Liver (tissue), 9 donors: ENCODE data around the gene ATE1. TPM values are rescaled to one million over a fixed set of nuclear protein-coding genes. Genes with fewer than 3 reads are reported as not detected.

ENCODE experiments used
- DNase-seq: peaks from one replicate; pipeline ENCODE4 v3.0.0-alpha.2; 2017; ENCODE audit warnings: low spot score
- H3K27ac ChIP-seq, 2 donors: one replicate each; pipeline ENCODE4 v1.7.0; 2013; ENCODE audit warnings: inconsistent platforms in 2 of 2, low read length in 2 of 2, control low read depth in 1 of 2, low read depth in 1 of 2, mild to moderate bottlenecking in 1 of 2
- H3K27me3 ChIP-seq, 4 donors: one replicate each; pipeline versions ENCODE4 v1.6.1 to v1.7.0; 2013; ENCODE audit warnings: low read length in 3 of 4, inconsistent platforms in 1 of 4, mild to moderate bottlenecking in 1 of 4, moderate library complexity in 1 of 4; ENCODE audit not compliant: control insufficient read depth in 4 of 4, insufficient read depth in 4 of 4
- H3K36me3 ChIP-seq, 4 donors: one replicate each; pipeline versions ENCODE4 v1.6.1 to v1.7.0; 2013; ENCODE audit warnings: low read length in 3 of 4, mild to moderate bottlenecking in 3 of 4, low read depth in 1 of 4, moderate library complexity in 1 of 4; ENCODE audit not compliant: control insufficient read depth in 4 of 4, insufficient read depth in 3 of 4
- H3K4me1 ChIP-seq, 4 donors: one replicate each; pipeline versions ENCODE4 v1.6.1 to v1.7.0; 2013; ENCODE audit warnings: low read length in 3 of 4, mild to moderate bottlenecking in 3 of 4, moderate library complexity in 1 of 4; ENCODE audit not compliant: control insufficient read depth in 4 of 4, insufficient read depth in 4 of 4
- H3K4me3 ChIP-seq, 3 donors: one replicate each; pipeline versions ENCODE4 v1.6.1 to v1.7.0; 2013; ENCODE audit warnings: low read length in 3 of 3, control low read depth in 1 of 3, low read depth in 1 of 3, mild to moderate bottlenecking in 1 of 3
- H3K9ac ChIP-seq, 2 donors: one replicate each; pipeline ENCODE4 v1.7.0; 2013; ENCODE audit warnings: low read length in 2 of 2, mild to moderate bottlenecking in 2 of 2, moderate library complexity in 2 of 2, control low read depth in 1 of 2, low read depth in 1 of 2
- H3K9me3 ChIP-seq, 4 donors: one replicate each; pipeline versions ENCODE4 v1.6.1 to v1.7.0; 2013; ENCODE audit warnings: low read length in 3 of 4; ENCODE audit not compliant: control insufficient read depth in 4 of 4
- ATF3 ChIP-seq: IDR thresholded peaks from 2 replicates; pipeline ENCODE4 v1.6.1; 2016; ENCODE audit warnings: antibody characterized with exemption
- CTCF ChIP-seq: fragments of 150-350 bp; IDR thresholded peaks from 2 replicates; pipeline ENCODE4 v1.5.1; 2017; ENCODE audit warnings: improper control_type of control experiment, low read depth, low read length; ENCODE audit not compliant: missing input control
- EGR1 ChIP-seq, 2 donors: IDR thresholded peaks; 2 replicates each; pipeline ENCODE4 v1.6.1; 2016 to 2018; ENCODE audit warnings: antibody characterized with exemption in 2 of 2, low read depth in 2 of 2
- FOXA1 ChIP-seq: IDR thresholded peaks from 2 replicates; pipeline ENCODE4 v1.6.1; 2016; ENCODE audit warnings: antibody characterized with exemption
- FOXA2 ChIP-seq: IDR thresholded peaks from 2 replicates; pipeline ENCODE4 v1.6.1; 2016; ENCODE audit warnings: antibody characterized with exemption
- GABPA ChIP-seq, 2 donors: IDR thresholded peaks in 1 of 2; conservative IDR thresholded peaks in 1 of 2; 2 replicates each; pipeline ENCODE4 v1.6.1; 2016; ENCODE audit warnings: antibody characterized with exemption in 2 of 2, mild to moderate bottlenecking in 1 of 2, moderate library complexity in 1 of 2
- HNF4A ChIP-seq, 2 donors: conservative IDR thresholded peaks; 2 replicates each; pipeline ENCODE4 v1.6.1; 2016; ENCODE audit warnings: antibody characterized with exemption in 2 of 2, mild to moderate bottlenecking in 2 of 2
- JUND ChIP-seq, 2 donors: IDR thresholded peaks; 2 replicates each; pipeline ENCODE4 v1.6.1; 2016; ENCODE audit warnings: antibody characterized with exemption in 2 of 2
- RAD21 ChIP-seq, 2 donors: IDR thresholded peaks; 2 replicates each; pipeline ENCODE4 v1.6.1; 2016; ENCODE audit warnings: antibody characterized with exemption in 2 of 2, mild to moderate bottlenecking in 2 of 2
- RXRA ChIP-seq, 2 donors: IDR thresholded peaks; 2 replicates each; pipeline ENCODE4 v1.6.1; 2017 to 2018; ENCODE audit warnings: antibody characterized with exemption in 2 of 2, mild to moderate bottlenecking in 1 of 2
- SP1 ChIP-seq: IDR thresholded peaks from 2 replicates; pipeline ENCODE4 v1.6.1; 2018; ENCODE audit warnings: antibody characterized with exemption, mild to moderate bottlenecking
- ZBTB33 ChIP-seq: IDR thresholded peaks from 2 replicates; pipeline ENCODE4 v1.6.1; 2016; ENCODE audit warnings: antibody characterized with exemption
- WGBS: extraction: QIAGEN DNeasy Blood & Tissue Kit; methylation state at CpG from one replicate; pipeline ENCODE4 v1.1.7; 2013; 5-methylcytosine and 5-hydroxymethylcytosine counted together
- polyA plus RNA-seq, 2 donors: library from polyadenylated mRNA; stranded (reverse) in 1 of 2; unstranded in 1 of 2; fragments of 200-250 nt in 1 of 2; fragments of >200 nt in 1 of 2; fragmentation: Nextera tagmentation in 1 of 2; extraction: Ambion mirVana in 1 of 2; gene quantifications; one replicate each; pipeline versions ENCODE4 v1.2.1 to v1.2.3, GENCODE V29; 2013 to 2015
- total RNA-seq, 2 donors: library from RNA; depleted of rRNA; stranded (reverse); fragments of >200 nt; gene quantifications; one replicate each; pipeline ENCODE4 v1.2.3, GENCODE V29; 2014
- donor health status: healthy.
- donor health status: healthy.
- donor health status: healthy.
- donor health status: healthy.
- donor health status: healthy.

The ATE1 gene
- total and polyA plus RNA-seq, 4 donors = 7.9 to 34.9 (median 13.5) TPM

GRCh38 chr10:121904888-121905287 lies 22.9 kb downstream of the ATE1 start:
- TF ChIP-seq SP1 (no peak), RXRA (IDR thresholded peaks at IDR 0.05) (peak; percentile 48 to 70), FOXA1 (no peak), HNF4A (conservative IDR thresholded peaks at IDR 0.05) (peak in 1 of 2 donors; percentile 38)
- no peak for DNase-seq
- WGBS = 22% methylated on average over 2 of the region's 2 CpGs
- Histone ChIP-seq H3K27me3 (no peaks in the 10 kb centered on the region), H3K27ac (no peak overlapping the region), H3K4me3 (no peak overlapping the region), H3K9ac (no peak overlapping the region), H3K4me1 (peaks cover 0 to 6% (median 1%) of the 10 kb centered on the region in 4 donors), H3K9me3 (no peaks in the 10 kb centered on the region), H3K36me3 (peaks cover 3 to 11% (median 6%) of the 10 kb centered on the region in 4 donors)

GRCh38 chr10:121900443-121901174 lies 27.2 kb downstream of the ATE1 start:
- Histone ChIP-seq H3K4me3 (no peak overlapping the region), H3K27me3 (no peaks in the 10 kb centered on the region), H3K9ac (no peak overlapping the region), H3K4me1 (peaks cover 0 to 6% (median 1%) of the 10 kb centered on the region in 4 donors), H3K27ac (no peak overlapping the region), H3K9me3 (no peaks in the 10 kb centered on the region), H3K36me3 (peaks cover 3 to 19% (median 11%) of the 10 kb centered on the region in 4 donors)
- no peak for DNase-seq
- WGBS = 49% methylated on average over 10 of the region's 10 CpGs
- TF ChIP-seq RAD21 (IDR thresholded peaks at IDR 0.05) = peak; percentile 67 to 81
- TF ChIP-seq HNF4A (conservative IDR thresholded peaks at IDR 0.05) = no peak
- TF ChIP-seq CTCF = peak; percentile 53

GRCh38 chr10:121899727-121900126 lies 28.1 kb downstream of the ATE1 start:
- TF ChIP-seq EGR1 (IDR thresholded peaks at IDR 0.05; ENCODE audit: low read depth in 2 of 2) (no peak), ATF3 (no peak), FOXA2 (no peak), JUND (IDR thresholded peaks at IDR 0.05) (no peak), GABPA (IDR thresholded peaks at IDR 0.05 in 1 of 2, conservative IDR thresholded peaks at IDR 0.05 in 1 of 2) (no peak), SP1 (no peak), CTCF (no peak), FOXA1 (no peak), ZBTB33 (no peak)
- DNase-seq = no peak
- no peak overlapping the region for H3K9ac ChIP-seq
- no peak overlapping the region for H3K4me3 ChIP-seq
- H3K27ac ChIP-seq = no peak overlapping the region
- peaks cover 0 to 2% (median 0%) of the 10 kb centered on the region in 4 donors for H3K4me1 ChIP-seq
- H3K9me3 ChIP-seq = no peaks in the 10 kb centered on the region
- 94% methylated on average over 4 of the region's 4 CpGs for WGBS
- H3K36me3 ChIP-seq = peaks cover 5 to 19% (median 13%) of the 10 kb centered on the region in 4 donors
- no peaks in the 10 kb centered on the region for H3K27me3 ChIP-seq
